BE2C (cell line): ENCODE data around the gene UBE2V1.

Experiments
- DNase-seq: peaks from one replicate; pipeline ENCODE4 v3.0.0-alpha.2; 2020
- H3K27me3 ChIP-seq: fragments of 250-450 bp; sonication (Bioruptor Pico); 2 replicates; pipeline ENCODE4 v1.5.1; 2020; ENCODE audit warnings: mild to moderate bottlenecking
- H3K36me3 ChIP-seq: fragments of 250-450 bp; sonication (Bioruptor Pico); 2 replicates; pipeline ENCODE4 v1.5.1; 2020; ENCODE audit warnings: mild to moderate bottlenecking
- H3K4me1 ChIP-seq: fragments of 250-450 bp; sonication (Bioruptor Pico); 2 replicates; pipeline ENCODE4 v1.5.1; 2020
- H3K4me3 ChIP-seq: 2 replicates; pipeline ENCODE4 v1.5.1; 2011; ENCODE audit warnings: low read depth, low read length
- H3K9me3 ChIP-seq: fragments of 250-450 bp; sonication (Bioruptor Pico); 2 replicates; pipeline ENCODE4 v1.5.1; 2020
- CTCF ChIP-seq: IDR thresholded peaks from 2 replicates; pipeline ENCODE4 v1.5.1; 2012; ENCODE audit warnings: mild to moderate bottlenecking, low read depth, low read length

The UBE2V1 gene

GRCh38 chr20:50050660-50051308, 62.2 kb downstream of the UBE2V1 start:
- no peaks in the 10 kb centered on the region for H3K27me3 ChIP-seq
- no peak for TF ChIP-seq CTCF
- no peaks in the 10 kb centered on the region for H3K36me3 ChIP-seq
- DNase-seq = no peak
- H3K4me3 ChIP-seq = no peak overlapping the region
- no peaks in the 10 kb centered on the region for H3K9me3 ChIP-seq
- H3K4me1 ChIP-seq = peaks cover 16% of the 10 kb centered on the region

GRCh38 chr20:50050214-50050613, 62.7 kb downstream of the UBE2V1 start:
- Histone ChIP-seq H3K36me3 (no peaks in the 10 kb centered on the region), H3K4me3 (no peak overlapping the region), H3K27me3 (no peaks in the 10 kb centered on the region), H3K4me1 (peaks cover 15% of the 10 kb centered on the region), H3K9me3 (no peaks in the 10 kb centered on the region)
- no peak for TF ChIP-seq CTCF
- DNase-seq = no peak

GRCh38 chr20:50049442-50050026, 63.4 kb downstream of the UBE2V1 start:
- no peak for TF ChIP-seq CTCF
- H3K4me3 ChIP-seq = no peak overlapping the region

GRCh38 chr20:50048420-50049166, 64.4 kb downstream of the UBE2V1 start:
- H3K36me3 ChIP-seq = no peaks in the 10 kb centered on the region
- H3K27me3 ChIP-seq = no peaks in the 10 kb centered on the region
- no peak for DNase-seq
- no peaks in the 10 kb centered on the region for H3K9me3 ChIP-seq
- H3K4me3 ChIP-seq = no peak overlapping the region
- no peak for TF ChIP-seq CTCF
- peaks cover 7% of the 10 kb centered on the region for H3K4me1 ChIP-seq

More at GRCh38 chr20:50049442-50050026, 63.4 kb downstream of the UBE2V1 start:
- H3K9me3 ChIP-seq = no peaks in the 10 kb centered on the region
- H3K4me1 ChIP-seq = peaks cover 14% of the 10 kb centered on the region
- no peaks in the 10 kb centered on the region for H3K36me3 ChIP-seq
- no peaks in the 10 kb centered on the region for H3K27me3 ChIP-seq
- no peak for DNase-seq

- H3K4me1 ChIP-seq = peaks cover 19% of the 10 kb centered on the region
- no peaks in the 10 kb centered on the region for H3K9me3 ChIP-seq
- no peaks in the 10 kb centered on the region for H3K27me3 ChIP-seq
- no peaks in the 10 kb centered on the region for H3K36me3 ChIP-seq
- no peak for DNase-seq
- no peak for TF ChIP-seq CTCF
- no peak overlapping the region for H3K4me3 ChIP-seq
These were observed 68.5 kb downstream of the UBE2V1 start for GRCh38 chr20:50044353-50044960.
